ENCODE measurements around the gene ZBTB22.

- TF ChIP-seq POLR2A (IDR thresholded peaks at IDR 0.05; ENCODE audit: low read length) (peak; percentile 1), GATA1 (IDR thresholded peaks at IDR 0.05; ENCODE audit: low read depth, low read length) (no peak)
These were observed 38.7 kb downstream of the ZBTB22 start for GRCh38 chr6:33278810-33279209.

Measured in erythroblast (primary cell).